Activated naive CD8-positive, alpha-beta T cell (primary cell): ENCODE data around the gene ADGRG2.
"Not testable (repeated sequence)": the region's sequence is repeated elsewhere in the genome, so short reads cannot be mapped to it uniquely, and the experiment has no call there.

Experiments
- H3K27ac Mint-ChIP-seq: one replicate; pipeline ENCODE4 v1.8.0; 2021; ENCODE audit warnings: mixed read lengths
- H3K27me3 Mint-ChIP-seq: one replicate; pipeline ENCODE4 v1.8.0; 2021; ENCODE audit warnings: mixed read lengths
- H3K36me3 Mint-ChIP-seq: one replicate; pipeline ENCODE4 v1.8.0; 2021; ENCODE audit warnings: mixed read lengths
- H3K4me1 Mint-ChIP-seq: one replicate; pipeline ENCODE4 v1.8.0; 2021; ENCODE audit warnings: low read depth, mixed read lengths
- H3K4me3 Mint-ChIP-seq: one replicate; pipeline ENCODE4 v1.8.0; 2021; ENCODE audit warnings: mild to moderate bottlenecking, mixed read lengths
- H3K9me3 Mint-ChIP-seq: one replicate; pipeline ENCODE4 v1.8.0; 2021; ENCODE audit warnings: low read depth, mixed read lengths

ADGRG2 gene

DNA sequence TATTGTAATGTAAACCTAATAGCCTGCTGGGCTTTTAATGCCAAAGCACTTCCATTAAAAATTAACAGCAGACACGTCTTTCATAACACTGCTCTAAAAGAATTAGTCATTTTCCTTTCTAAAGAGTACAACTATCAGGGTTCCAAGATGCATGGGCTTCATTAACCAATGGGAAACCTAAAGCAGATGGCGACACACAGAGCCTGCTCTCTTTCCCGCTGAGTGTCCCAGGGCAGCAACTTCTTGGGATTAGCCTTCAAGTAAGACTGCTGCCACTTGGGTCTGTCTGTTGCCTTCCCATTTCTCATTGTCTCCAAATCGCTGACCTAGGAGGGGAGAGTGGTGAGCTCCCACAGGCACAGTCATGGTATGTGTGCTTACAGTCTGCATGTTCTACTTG lies 124.4 kb downstream of the ADGRG2 start:
- Mint-ChIP-seq H3K27ac (no peak overlapping the region), H3K36me3 (no peaks in the 10 kb centered on the region), H3K27me3 (no peaks in the 10 kb centered on the region), H3K4me3 (no peak overlapping the region), H3K9me3 (no peaks in the 10 kb centered on the region), H3K4me1 (no peaks in the 10 kb centered on the region)

DNA sequence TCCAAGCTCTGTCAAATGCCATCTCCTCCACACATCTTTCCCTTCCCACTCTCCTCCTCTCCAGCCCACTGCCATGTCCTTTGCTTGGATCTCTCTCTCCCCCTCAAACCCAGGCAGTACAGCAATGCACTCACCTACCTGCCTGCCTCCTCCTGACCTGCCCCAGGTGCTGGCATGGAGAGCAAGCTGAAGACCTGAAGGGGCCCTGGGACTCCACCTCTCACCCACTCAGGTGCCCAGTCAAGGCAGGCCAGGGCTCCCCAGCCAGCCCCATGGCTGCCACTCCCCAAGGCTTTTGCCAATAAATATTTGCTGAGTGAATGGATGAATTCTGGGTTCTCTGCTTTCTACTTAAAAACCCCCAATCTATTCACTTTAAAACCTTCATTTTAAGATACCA lies 125.7 kb downstream of the ADGRG2 start:
- Mint-ChIP-seq H3K4me3 (no peak overlapping the region), H3K9me3 (no peaks in the 10 kb centered on the region), H3K4me1 (no peaks in the 10 kb centered on the region), H3K36me3 (no peaks in the 10 kb centered on the region), H3K27ac (no peak overlapping the region), H3K27me3 (no peaks in the 10 kb centered on the region)

DNA sequence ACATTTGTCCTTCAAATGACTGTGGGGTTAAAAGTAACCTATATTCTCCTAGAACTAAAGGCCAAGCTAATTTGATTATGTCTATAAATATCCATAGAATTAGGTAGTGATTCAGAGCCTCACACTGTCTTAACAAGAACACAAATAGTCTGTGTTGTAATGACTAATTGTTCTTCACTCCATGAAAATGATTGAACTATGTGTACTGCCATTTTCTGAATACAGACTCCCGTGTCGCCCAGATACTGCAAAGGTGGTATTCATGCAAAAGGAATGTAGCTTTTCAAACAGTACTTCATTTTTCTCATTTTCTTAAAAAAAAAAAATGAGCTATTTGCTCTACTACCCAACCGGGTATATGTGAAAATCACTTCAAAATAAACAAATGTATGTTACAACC lies 127.0 kb downstream of the ADGRG2 start:
- no peaks in the 10 kb centered on the region for H3K4me1 Mint-ChIP-seq
- no peak overlapping the region for H3K27ac Mint-ChIP-seq
- H3K27me3 Mint-ChIP-seq = no peaks in the 10 kb centered on the region
- H3K9me3 Mint-ChIP-seq = no peaks in the 10 kb centered on the region
- no peak overlapping the region for H3K4me3 Mint-ChIP-seq
- H3K36me3 Mint-ChIP-seq = no peaks in the 10 kb centered on the region

DNA sequence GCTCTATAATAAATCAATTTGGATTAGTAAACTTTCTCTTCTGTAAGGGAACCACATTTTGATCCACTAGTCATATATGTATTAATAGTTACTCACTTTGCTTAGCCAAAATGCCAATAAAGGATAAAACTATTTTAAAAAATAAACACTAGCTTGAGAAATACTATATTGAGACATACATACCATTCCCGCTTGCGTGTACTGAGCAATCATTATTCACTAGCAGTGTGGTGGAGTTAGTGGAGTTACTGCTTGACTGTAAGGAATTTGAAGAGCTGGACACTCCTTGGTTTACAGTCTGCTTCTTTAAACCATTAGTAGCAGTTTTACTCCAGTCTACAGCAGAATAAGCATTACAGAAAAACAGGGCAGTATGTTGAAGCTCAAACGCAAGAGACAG lies 127.6 kb downstream of the ADGRG2 start:
- no peak overlapping the region for H3K4me3 Mint-ChIP-seq
- H3K9me3 Mint-ChIP-seq = no peaks in the 10 kb centered on the region
- H3K36me3 Mint-ChIP-seq = no peaks in the 10 kb centered on the region
- H3K4me1 Mint-ChIP-seq = no peaks in the 10 kb centered on the region
- no peak overlapping the region for H3K27ac Mint-ChIP-seq
- no peaks in the 10 kb centered on the region for H3K27me3 Mint-ChIP-seq

DNA sequence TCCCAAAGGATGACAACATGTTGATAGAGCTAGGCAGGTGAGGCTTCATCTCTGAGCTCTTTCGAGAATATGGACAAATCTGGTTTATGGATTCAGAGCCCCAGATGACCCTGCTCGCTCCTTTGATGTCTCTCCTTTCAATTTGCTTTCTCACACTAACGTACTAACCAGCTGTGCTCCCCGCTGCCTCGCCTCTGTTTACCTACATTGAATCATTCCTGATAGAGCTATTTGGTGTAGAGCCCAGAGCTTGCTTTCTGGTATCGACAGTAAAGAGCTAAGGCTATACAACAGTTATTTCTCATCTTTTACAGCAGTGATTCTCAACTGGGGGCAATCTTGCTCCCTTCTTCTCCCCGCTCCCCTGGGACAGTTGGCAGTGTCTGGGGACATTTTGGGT lies 129.4 kb downstream of the ADGRG2 start:
- no peaks in the 10 kb centered on the region for H3K4me1 Mint-ChIP-seq
- H3K4me3 Mint-ChIP-seq = no peak overlapping the region
- H3K36me3 Mint-ChIP-seq = no peaks in the 10 kb centered on the region
- no peaks in the 10 kb centered on the region for H3K9me3 Mint-ChIP-seq
- H3K27ac Mint-ChIP-seq = no peak overlapping the region
- no peaks in the 10 kb centered on the region for H3K27me3 Mint-ChIP-seq

DNA sequence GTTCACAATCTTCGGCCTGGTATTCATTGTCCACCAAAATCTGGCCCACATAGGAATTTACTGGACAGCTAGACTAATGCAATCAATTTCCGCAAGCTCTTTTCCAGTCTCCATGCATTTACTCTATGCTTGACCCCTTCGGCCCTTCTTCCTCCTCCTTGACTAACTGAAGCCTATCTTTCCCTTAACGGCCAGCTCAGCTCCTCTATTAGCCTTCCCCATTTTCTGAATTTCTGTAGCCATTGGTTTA lies 137.2 kb downstream of the ADGRG2 start:
- peak overlapping the region; percentile 88 for H3K4me3 Mint-ChIP-seq
- H3K36me3 Mint-ChIP-seq = no peaks in the 10 kb centered on the region
- no peaks in the 10 kb centered on the region for H3K27me3 Mint-ChIP-seq
- no peaks in the 10 kb centered on the region for H3K9me3 Mint-ChIP-seq
- peak overlapping the region; percentile 91 for H3K27ac Mint-ChIP-seq
- peaks cover 23% of the 10 kb centered on the region for H3K4me1 Mint-ChIP-seq

DNA sequence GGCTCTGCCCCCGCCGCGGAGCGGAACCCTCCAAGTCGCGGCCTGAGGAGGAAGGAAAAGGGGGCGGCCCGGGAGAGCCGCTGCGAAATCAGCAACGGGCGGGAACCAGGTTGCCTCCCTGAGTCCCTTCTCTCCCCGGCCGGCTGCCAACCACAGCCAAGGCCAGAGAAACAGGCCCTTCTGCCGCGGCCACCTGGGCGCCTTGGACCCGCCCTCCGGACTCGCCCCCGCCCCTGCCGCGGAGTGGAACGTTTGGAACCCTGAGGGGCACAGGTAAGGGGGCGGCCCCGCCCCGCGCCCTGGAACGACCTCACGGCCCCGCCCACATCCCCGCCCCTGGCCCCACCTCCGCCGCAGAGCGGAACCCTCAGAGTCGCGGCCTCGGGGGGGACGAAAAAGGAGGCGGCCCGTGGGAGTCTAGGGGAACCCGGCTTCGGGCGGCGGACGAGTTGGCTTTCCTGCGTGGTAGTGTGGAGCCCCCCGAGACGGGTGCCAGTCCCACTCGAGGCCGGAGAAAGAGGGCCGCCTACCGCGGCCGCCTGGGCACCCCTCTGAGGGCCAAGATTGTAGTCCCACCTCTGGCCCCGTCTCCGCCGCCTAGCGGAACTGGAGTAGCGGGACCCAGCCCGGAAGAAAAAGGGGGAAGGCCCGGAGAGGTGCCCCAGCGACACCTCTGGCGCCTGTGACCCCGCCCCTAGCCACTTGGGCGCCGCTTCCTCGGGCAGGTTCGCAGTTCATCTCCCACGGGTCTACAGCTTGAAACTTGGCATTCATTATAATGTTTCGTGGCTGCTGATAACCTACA lies 137.7 kb downstream of the ADGRG2 start:
- Mint-ChIP-seq H3K36me3 (no peaks in the 10 kb centered on the region), H3K4me3 (peak overlapping the region; percentile 88), H3K27ac (peak overlapping the region; percentile 91)

DNA sequence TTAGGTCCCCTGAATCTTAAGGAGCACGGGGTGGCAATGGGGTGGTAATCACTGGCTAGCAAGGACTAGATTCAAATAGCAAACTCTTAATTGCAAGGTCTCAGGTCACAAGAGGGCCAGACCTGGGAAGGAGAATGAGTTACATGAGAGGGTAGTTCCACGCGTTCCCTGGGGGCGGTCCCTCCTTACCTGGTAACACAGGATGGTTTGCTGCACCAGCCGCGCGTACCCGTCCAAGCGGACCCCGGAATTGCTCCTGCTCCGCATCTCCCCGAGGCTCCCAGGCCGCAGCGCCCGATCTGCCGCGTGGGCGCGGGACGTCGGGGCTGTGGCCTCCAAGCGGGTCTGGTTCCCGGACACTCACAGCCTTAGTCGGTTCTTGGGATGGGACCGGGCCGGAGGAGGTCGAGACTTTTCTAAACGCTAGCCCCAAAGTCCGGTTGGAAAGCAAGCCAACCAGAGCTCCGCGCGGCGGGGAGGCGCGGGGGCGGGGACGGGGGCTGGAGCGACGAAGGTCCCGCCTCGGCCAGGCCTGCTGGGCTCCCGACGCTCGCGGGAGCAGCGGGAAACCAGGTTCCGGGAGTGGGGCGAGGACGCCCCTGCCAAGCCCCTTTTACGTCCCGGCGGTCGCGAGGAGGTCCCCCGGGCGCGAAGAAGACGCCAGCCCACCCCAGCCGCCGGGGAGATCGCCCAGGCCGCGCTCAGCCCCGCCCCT lies 138.4 kb downstream of the ADGRG2 start, which contains the start of gene PHKA2:
Gene PHKA2, minus strand, starts transcription at position 449 of the 715 bp plus-strand sequence. Its CDS starts 182 bp downstream, at position 267.
- peak within 1 kb of the TSS; percentile 91 for H3K27ac Mint-ChIP-seq
- no peaks in the 10 kb centered on the region for H3K9me3 Mint-ChIP-seq
- peak within 1 kb of the TSS; percentile 88 for H3K4me3 Mint-ChIP-seq
- H3K36me3 Mint-ChIP-seq = no peaks in the 10 kb centered on the region
- no peaks in the 10 kb centered on the region for H3K27me3 Mint-ChIP-seq
- H3K4me1 Mint-ChIP-seq = peaks cover 23% of the 10 kb centered on the region

More for the DNA sequence above, 137.7 kb downstream of the ADGRG2 start:
- Mint-ChIP-seq H3K9me3 (no peaks in the 10 kb centered on the region), H3K27me3 (no peaks in the 10 kb centered on the region), H3K4me1 (peaks cover 23% of the 10 kb centered on the region)

DNA sequence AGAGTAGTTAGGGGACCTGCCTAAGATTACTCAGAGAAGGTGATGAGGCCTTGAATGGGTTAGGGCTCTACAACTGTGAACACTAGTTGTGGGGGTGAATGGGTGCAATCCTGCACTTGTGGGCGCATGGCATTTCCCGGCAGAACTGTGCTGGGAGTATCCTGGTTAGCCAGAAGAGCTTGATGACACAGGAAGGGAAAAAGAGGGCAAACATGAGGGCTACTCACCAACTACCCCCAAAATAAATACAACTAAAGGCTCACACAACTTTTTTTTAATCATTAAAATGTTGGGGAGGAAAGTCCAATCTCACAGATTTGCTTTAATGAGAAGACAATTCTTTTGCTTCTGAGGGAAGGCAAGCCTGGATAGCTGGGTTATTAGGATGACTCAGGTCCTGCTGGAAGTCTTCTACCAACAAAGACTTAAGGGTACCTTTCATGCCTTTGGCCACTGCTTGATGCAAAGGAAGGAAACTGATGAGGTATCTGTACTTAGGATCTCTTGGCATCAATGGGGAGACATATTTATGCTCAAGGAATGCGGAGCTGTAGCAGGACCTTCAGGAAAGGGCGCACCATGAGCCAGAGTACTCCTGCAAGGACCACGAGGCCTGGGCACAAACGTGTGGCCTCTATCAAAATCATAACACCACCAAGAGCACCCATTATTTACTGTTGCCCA lies 141.0 kb downstream of the ADGRG2 start:
- Mint-ChIP-seq H3K9me3 (no peaks in the 10 kb centered on the region), H3K36me3 (no peaks in the 10 kb centered on the region), H3K4me1 (peaks cover 23% of the 10 kb centered on the region), H3K27me3 (no peaks in the 10 kb centered on the region), H3K27ac (no peak overlapping the region), H3K4me3 (no peak overlapping the region)

DNA sequence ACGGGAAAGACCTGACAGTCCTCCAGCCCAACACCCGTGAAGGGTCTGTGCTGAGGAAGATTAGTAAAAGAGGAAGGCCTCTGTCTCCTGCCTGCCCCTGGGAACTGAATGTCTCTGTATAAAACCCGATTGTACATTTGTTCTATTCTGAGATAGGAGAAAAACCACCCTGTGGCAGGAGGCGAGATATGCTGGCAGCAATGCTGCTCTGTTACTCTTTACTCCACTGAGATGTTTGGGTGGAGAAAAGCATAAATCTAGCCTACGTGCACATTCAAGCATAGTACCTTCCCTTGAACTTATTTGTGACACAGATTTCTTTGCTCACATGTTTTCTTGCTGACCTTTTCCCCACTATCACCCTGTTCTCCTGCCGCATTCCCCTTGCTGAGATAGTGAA lies 142.0 kb downstream of the ADGRG2 start:
- H3K4me1 Mint-ChIP-seq = peaks cover 22% of the 10 kb centered on the region
- H3K27me3 Mint-ChIP-seq, H3K9me3 Mint-ChIP-seq, H3K27ac Mint-ChIP-seq, H3K36me3 Mint-ChIP-seq, H3K4me3 Mint-ChIP-seq: not testable (repeated sequence)

DNA sequence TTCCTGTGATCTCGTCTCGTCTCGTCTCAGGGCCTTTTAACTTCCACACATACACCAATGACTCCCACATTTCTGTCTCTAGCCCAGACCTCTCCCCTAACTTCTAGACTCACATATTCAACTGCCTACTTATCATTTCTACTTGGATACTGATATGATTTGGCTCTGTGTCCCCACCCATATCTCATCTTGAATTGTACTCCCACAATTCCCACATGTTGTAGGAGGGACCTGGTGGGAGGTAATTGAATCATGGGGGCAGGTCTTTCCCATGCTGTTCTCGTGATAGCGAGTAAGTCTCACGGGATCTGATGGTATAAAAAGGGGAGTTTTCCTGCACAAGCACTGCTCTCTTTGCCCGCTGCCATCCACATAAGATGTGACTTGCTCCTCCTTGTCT lies 147.3 kb downstream of the ADGRG2 start:
- H3K27ac Mint-ChIP-seq = no peak overlapping the region
- no peaks in the 10 kb centered on the region for H3K27me3 Mint-ChIP-seq
- peaks cover 7% of the 10 kb centered on the region for H3K36me3 Mint-ChIP-seq
- H3K9me3 Mint-ChIP-seq = no peaks in the 10 kb centered on the region
- H3K4me3 Mint-ChIP-seq = no peak overlapping the region
- no peaks in the 10 kb centered on the region for H3K4me1 Mint-ChIP-seq

DNA sequence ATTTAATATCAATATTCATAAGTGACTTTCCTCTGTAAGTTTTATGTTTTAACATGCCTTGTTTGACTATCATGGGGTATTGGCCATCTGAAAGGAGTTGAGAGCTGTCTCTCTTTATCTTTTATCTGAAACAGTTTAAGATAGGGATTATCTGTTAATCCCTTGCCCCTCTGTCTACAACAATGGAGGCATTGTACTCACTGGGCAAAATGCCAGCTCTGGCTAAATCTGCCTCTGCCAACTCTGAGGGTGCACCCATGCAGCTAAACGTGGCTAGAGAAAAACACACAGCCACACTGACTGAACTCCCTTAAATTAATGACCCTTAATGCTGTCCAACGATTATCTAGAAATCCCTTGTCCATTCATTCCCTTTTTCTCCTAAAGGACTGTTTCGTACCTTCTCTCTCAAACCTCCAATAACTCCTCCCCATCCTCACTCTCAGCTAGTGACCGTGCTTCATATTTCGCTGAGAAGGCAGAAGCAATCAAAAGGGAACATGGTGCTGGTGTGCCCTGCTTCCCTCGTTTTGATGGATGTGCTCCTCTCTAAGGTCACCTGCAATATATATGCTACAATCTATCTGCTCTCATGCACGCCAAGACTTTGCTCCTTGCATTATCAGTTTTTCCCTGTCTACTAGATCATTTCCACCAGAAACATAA lies 148.6 kb downstream of the ADGRG2 start:
- Mint-ChIP-seq H3K27me3 (no peaks in the 10 kb centered on the region), H3K27ac (no peak overlapping the region), H3K4me1 (no peaks in the 10 kb centered on the region), H3K4me3 (no peak overlapping the region), H3K9me3 (no peaks in the 10 kb centered on the region), H3K36me3 (peaks cover 7% of the 10 kb centered on the region)

DNA sequence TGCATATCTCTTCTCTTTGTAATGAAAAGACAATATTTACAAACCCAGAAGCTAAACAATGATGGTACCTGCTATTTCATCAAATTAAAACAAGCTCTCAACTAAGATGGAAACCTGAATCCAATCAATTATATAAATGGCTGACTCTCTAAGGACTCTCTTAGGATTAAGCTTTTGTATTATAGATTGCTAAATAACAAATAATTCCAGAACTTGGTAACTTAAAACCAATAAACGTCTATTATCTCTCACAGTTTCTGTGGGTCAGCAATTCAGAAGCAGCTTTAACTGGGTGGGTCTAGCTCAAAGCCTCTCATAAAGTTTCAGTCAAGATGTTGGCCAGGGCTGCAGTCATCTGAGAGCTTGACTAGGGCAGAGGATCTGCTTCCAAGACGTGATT lies 150.8 kb downstream of the ADGRG2 start:
- peaks cover 7% of the 10 kb centered on the region for H3K36me3 Mint-ChIP-seq
- no peaks in the 10 kb centered on the region for H3K4me1 Mint-ChIP-seq
- H3K27me3 Mint-ChIP-seq = no peaks in the 10 kb centered on the region
- H3K9me3 Mint-ChIP-seq = no peaks in the 10 kb centered on the region
- no peak overlapping the region for H3K4me3 Mint-ChIP-seq
- H3K27ac Mint-ChIP-seq = no peak overlapping the region

DNA sequence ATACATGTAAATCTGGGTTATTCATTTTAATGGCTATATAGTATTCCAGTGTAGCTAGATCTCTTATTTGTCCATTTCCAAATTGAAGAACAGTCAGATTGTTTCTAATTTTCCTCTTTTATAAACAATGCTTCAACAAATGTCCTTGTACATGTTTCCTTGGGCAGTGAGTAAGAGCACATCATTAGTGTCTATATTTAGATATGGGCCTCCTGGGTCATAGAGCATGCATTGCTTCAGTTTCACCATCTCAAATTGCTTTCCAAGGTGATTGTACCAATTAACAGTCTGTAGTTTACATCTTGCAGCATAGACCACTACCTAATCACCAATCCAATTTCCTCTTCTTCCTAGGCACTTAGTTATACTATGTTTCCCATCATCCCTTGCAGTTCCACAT lies 151.8 kb downstream of the ADGRG2 start:
- H3K36me3 Mint-ChIP-seq = peaks cover 5% of the 10 kb centered on the region

DNA sequence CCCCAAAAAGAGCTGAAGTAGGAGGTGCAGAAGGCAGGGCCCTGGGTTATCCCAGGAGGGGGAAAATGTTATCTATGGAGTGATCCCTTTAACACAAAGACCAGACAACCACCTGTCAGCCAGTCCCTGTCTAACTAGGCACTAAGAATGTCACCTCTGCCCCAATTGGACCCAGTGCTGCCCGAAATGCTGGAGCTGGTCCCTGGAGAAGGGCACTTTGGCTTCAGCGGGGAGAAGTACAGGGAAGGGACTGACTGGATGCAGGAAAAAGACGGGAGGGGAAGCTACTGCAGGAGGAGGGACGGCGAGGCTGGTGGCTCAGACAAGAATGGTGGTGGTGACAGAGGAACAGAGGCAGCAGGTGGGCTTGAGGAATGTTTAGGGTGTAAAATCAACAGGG lies 155.6 kb downstream of the ADGRG2 start:
- Mint-ChIP-seq H3K4me3 (no peak overlapping the region), H3K27ac (no peak overlapping the region), H3K9me3 (no peaks in the 10 kb centered on the region), H3K4me1 (peaks cover 18% of the 10 kb centered on the region), H3K27me3 (no peaks in the 10 kb centered on the region), H3K36me3 (peaks cover 3% of the 10 kb centered on the region)

More for the DNA sequence above, 151.8 kb downstream of the ADGRG2 start:
- Mint-ChIP-seq H3K9me3 (no peaks in the 10 kb centered on the region), H3K27ac (no peak overlapping the region), H3K4me1 (no peaks in the 10 kb centered on the region), H3K27me3 (no peaks in the 10 kb centered on the region), H3K4me3 (no peak overlapping the region)
